ENCODE measurements around the gene TRIM58.

The TRIM58 gene

GRCh38 chr1:247904122-247904521 lies 47.1 kb downstream of the TRIM58 start:
- no peak for DNase-seq (ENCODE audit: low read depth)
- no peak for TF ChIP-seq CTCF (IDR thresholded peaks at IDR 0.05; ENCODE audit: low read depth, low read length, missing control alignments)
- in situ Hi-C loops (cut with HindIII; ENCODE audit: low sequenced_read_pairs), result no loop called here
- H3K4me3 ChIP-seq (ENCODE audit: low read depth, low read length), result no peak overlapping the region

- no peak for DNase-seq (ENCODE audit: low read depth)
- no peak overlapping the region for H3K4me3 ChIP-seq (ENCODE audit: low read depth, low read length)
- in situ Hi-C loops (cut with HindIII; ENCODE audit: low sequenced_read_pairs), result no loop called here
- no peak for TF ChIP-seq CTCF (IDR thresholded peaks at IDR 0.05; ENCODE audit: low read depth, low read length, missing control alignments)
Measured at GRCh38 chr1:247905181-247905580, 48.2 kb downstream of the TRIM58 start.

GRCh38 chr1:247905910-247906503 lies 49.0 kb downstream of the TRIM58 start:
- in situ Hi-C loops (cut with HindIII; ENCODE audit: low sequenced_read_pairs), result no loop called here
- H3K4me3 ChIP-seq (ENCODE audit: low read depth, low read length), result no peak overlapping the region
- TF ChIP-seq CTCF (IDR thresholded peaks at IDR 0.05; ENCODE audit: low read depth, low read length, missing control alignments), result no peak
- no peak for DNase-seq (ENCODE audit: low read depth)

- TF ChIP-seq CTCF (IDR thresholded peaks at IDR 0.05; ENCODE audit: low read depth, low read length, missing control alignments), result no peak
- no peak overlapping the region for H3K4me3 ChIP-seq (ENCODE audit: low read depth, low read length)
- peak; percentile 47 for DNase-seq (ENCODE audit: low read depth)
Measured at GRCh38 chr1:247906504-247907047, 49.6 kb downstream of the TRIM58 start.

DNA sequence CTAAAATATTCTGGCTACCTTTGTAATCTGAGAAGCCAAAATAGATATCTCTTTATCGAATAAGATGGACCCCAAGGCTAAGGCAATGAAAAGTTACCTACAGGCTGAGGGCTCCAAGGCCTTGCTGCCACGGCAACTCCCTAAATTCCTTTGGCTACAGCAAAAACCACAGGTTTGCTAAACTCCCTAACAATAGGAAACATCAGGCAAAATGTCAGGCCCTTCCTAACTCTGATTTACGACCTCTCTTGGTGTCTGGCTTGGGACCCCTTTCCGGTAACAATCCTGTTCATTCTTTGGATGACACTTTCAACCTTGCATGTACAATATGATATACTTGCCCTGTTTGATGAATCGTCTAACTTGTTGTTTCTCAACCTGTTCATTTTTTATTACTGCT lies 51.8 kb downstream of the TRIM58 start:
- TF ChIP-seq CTCF (IDR thresholded peaks at IDR 0.05; ENCODE audit: low read depth, low read length, missing control alignments), result no peak
- in situ Hi-C loops (cut with HindIII; ENCODE audit: low sequenced_read_pairs), result no loop called here
- no peak for DNase-seq (ENCODE audit: low read depth)
- no peak overlapping the region for H3K4me3 ChIP-seq (ENCODE audit: low read depth, low read length)

More at GRCh38 chr1:247906504-247907047, 49.6 kb downstream of the TRIM58 start:
- in situ Hi-C loops (cut with HindIII; ENCODE audit: low sequenced_read_pairs), result no loop called here

GRCh38 chr1:247913786-247914185 lies 56.8 kb downstream of the TRIM58 start:
- no peak for DNase-seq (ENCODE audit: low read depth)
- TF ChIP-seq CTCF (IDR thresholded peaks at IDR 0.05; ENCODE audit: low read depth, low read length, missing control alignments), result no peak
- in situ Hi-C loops (cut with HindIII; ENCODE audit: low sequenced_read_pairs), result no loop called here

More at GRCh38 chr1:247913786-247914185, 56.8 kb downstream of the TRIM58 start:
- no peak overlapping the region for H3K4me3 ChIP-seq (ENCODE audit: low read depth, low read length)
